Measurements from ENCODE around the gene SNPH.

The SNPH gene

DNA sequence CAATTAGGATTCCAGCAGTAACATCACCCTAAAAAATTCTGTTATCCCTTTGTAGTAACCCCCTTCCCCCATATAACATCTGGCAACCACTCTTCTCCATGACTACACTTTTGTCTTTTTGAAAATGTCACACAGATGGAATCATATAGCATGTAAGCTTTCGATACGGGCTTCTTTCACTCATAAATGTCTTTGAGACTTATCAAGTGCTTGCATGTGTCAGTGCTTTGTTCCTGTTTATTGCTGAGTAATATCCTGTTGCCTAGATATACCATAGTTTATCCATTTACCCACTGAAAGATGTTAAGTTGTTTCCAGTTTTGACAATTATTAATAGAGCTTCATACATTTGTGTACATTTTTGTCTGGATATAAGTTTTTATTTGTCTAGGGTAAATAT, 10.4 kb upstream of the SNPH start:
- Histone ChIP-seq H3K27me3 (ENCODE audit: insufficient read depth, poor library complexity, severe bottlenecking) (peaks cover 22% of the 10 kb centered on the region), H3K4me3 (replicated peaks; ENCODE audit: insufficient read depth, low read length) (no peak overlapping the region), H3K27ac (replicated peaks) (no peak overlapping the region)
- no peak for DNase-seq (ENCODE audit: low read depth in 1 of 2, low spot score in 1 of 2)
- TF ChIP-seq, protein P1, sequence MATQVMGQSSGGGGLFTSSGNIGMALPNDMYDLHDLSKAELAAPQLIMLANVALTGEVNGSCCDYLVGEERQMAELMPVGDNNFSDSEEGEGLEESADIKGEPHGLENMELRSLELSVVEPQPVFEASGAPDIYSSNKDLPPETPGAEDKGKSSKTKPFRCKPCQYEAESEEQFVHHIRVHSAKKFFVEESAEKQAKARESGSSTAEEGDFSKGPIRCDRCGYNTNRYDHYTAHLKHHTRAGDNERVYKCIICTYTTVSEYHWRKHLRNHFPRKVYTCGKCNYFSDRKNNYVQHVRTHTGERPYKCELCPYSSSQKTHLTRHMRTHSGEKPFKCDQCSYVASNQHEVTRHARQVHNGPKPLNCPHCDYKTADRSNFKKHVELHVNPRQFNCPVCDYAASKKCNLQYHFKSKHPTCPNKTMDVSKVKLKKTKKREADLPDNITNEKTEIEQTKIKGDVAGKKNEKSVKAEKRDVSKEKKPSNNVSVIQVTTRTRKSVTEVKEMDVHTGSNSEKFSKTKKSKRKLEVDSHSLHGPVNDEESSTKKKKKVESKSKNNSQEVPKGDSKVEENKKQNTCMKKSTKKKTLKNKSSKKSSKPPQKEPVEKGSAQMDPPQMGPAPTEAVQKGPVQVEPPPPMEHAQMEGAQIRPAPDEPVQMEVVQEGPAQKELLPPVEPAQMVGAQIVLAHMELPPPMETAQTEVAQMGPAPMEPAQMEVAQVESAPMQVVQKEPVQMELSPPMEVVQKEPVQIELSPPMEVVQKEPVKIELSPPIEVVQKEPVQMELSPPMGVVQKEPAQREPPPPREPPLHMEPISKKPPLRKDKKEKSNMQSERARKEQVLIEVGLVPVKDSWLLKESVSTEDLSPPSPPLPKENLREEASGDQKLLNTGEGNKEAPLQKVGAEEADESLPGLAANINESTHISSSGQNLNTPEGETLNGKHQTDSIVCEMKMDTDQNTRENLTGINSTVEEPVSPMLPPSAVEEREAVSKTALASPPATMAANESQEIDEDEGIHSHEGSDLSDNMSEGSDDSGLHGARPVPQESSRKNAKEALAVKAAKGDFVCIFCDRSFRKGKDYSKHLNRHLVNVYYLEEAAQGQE (IDR thresholded peaks at IDR 0.05; ENCODE audit: insufficient replicate concordance, low read depth): no peak
- no peak for TF ChIP-seq POLR2AphosphoS5 (IDR thresholded peaks at IDR 0.05; ENCODE audit: low read depth)
- no peak for TF ChIP-seq GABPA (IDR thresholded peaks at IDR 0.05; ENCODE audit: low read depth)
- no peak for TF ChIP-seq SPI1 (IDR thresholded peaks at IDR 0.05; ENCODE audit: borderline replicate concordance, low read depth)

DNA sequence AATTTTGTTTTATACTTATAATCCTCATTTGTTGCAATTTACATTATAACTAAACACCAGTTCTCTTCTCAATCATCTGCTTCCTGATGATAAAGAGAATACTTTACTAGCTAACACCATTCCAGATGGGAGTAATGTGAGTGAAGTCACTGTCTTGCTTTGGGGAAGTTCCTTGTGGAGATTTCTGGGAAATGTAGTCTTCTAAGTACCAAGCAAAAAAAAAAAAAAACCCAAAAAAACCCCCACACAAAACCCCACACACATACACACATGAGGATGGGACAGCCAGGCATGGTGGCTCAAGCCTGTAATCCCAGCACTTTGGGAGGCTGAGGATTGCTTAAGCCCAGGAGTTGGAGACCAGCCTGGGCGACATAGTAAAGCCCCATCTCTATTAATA, 2.2 kb upstream of the SNPH start:
- H3K27me3 ChIP-seq (ENCODE audit: insufficient read depth, poor library complexity, severe bottlenecking): peaks cover 25% of the 10 kb centered on the region
- H3K27ac ChIP-seq (replicated peaks): no peak overlapping the region
- TF ChIP-seq, protein P1 (IDR thresholded peaks at IDR 0.05; ENCODE audit: insufficient replicate concordance, low read depth): no peak
- no peak for DNase-seq (ENCODE audit: low read depth in 1 of 2, low spot score in 1 of 2)
- H3K4me3 ChIP-seq (replicated peaks; ENCODE audit: insufficient read depth, low read length): no peak overlapping the region

DNA sequence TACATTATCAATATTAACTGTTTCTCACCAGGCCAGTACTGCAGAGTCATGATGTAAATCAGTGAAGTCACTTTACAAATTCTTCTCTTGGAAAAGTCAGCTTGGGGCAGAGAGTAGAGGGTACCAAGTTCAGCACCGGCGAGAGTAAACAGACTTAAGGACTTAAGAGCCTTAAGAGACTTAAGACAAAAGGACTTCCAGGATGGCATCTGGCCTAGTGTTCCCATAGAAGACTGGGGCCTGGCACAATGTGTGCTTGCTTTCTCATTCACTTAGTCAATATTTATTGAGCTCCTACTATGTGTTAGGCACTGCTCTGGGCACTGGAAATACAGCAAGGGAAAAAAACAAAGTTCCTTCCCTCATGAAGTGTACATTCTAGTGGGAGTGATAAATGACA, 1.4 kb upstream of the SNPH start:
- Histone ChIP-seq H3K27me3 (ENCODE audit: insufficient read depth, poor library complexity, severe bottlenecking) (peaks cover 25% of the 10 kb centered on the region), H3K27ac (replicated peaks) (no peak overlapping the region), H3K4me3 (replicated peaks; ENCODE audit: insufficient read depth, low read length) (no peak overlapping the region)
- TF ChIP-seq GABPA (IDR thresholded peaks at IDR 0.05; ENCODE audit: low read depth) (no peak), SPI1 (IDR thresholded peaks at IDR 0.05; ENCODE audit: borderline replicate concordance, low read depth) (no peak), POLR2AphosphoS5 (IDR thresholded peaks at IDR 0.05; ENCODE audit: low read depth) (no peak)
- TF ChIP-seq, protein P2, sequence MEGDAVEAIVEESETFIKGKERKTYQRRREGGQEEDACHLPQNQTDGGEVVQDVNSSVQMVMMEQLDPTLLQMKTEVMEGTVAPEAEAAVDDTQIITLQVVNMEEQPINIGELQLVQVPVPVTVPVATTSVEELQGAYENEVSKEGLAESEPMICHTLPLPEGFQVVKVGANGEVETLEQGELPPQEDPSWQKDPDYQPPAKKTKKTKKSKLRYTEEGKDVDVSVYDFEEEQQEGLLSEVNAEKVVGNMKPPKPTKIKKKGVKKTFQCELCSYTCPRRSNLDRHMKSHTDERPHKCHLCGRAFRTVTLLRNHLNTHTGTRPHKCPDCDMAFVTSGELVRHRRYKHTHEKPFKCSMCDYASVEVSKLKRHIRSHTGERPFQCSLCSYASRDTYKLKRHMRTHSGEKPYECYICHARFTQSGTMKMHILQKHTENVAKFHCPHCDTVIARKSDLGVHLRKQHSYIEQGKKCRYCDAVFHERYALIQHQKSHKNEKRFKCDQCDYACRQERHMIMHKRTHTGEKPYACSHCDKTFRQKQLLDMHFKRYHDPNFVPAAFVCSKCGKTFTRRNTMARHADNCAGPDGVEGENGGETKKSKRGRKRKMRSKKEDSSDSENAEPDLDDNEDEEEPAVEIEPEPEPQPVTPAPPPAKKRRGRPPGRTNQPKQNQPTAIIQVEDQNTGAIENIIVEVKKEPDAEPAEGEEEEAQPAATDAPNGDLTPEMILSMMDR (IDR thresholded peaks at IDR 0.05; ENCODE audit: insufficient read depth, low read length): no peak
- TF ChIP-seq, protein P1 (IDR thresholded peaks at IDR 0.05; ENCODE audit: insufficient replicate concordance, low read depth): no peak
- no peak for DNase-seq (ENCODE audit: low read depth in 1 of 2, low spot score in 1 of 2)

DNA sequence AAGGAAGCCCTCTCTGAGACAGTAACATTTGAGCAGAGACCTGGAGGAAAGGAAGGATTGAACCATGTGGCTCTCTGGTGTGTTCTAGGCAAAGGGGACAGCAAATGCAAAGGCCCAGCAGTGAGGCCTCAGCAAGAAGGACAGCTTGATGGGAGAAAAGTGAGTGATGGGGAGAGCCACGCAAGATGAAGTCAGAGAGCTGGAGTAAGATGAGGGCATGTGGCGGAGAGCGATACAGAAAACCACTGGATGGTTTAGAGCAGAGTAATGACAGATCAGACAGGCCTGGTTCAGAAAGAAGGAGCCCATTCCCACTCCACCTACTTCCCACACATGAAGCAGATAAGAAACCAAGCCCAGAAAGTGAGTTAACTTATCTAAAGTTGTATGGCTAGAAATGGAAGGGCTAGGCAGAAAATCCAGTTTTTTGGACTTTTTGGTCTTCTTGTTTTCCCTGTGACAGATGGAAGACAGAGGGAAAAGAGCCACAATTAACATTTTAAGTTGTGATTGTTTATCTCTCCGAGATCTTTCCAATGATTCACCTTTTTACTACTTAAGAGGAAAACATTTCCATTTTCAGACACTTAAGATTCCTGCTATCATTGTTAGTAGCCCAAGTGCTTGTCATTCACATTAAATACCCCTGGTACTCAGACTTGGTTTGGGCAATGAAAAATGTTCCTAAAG, 723 bp upstream of the SNPH start:
- no peak for TF ChIP-seq GABPA (IDR thresholded peaks at IDR 0.05; ENCODE audit: low read depth)
- TF ChIP-seq POLR2AphosphoS5 (IDR thresholded peaks at IDR 0.05; ENCODE audit: low read depth): no peak
- TF ChIP-seq, protein P1 (IDR thresholded peaks at IDR 0.05; ENCODE audit: insufficient replicate concordance, low read depth): no peak
- DNase-seq (ENCODE audit: low read depth in 1 of 2, low spot score in 1 of 2): no peak
- peaks cover 24% of the 10 kb centered on the region for H3K27me3 ChIP-seq (ENCODE audit: insufficient read depth, poor library complexity, severe bottlenecking)
- no peak overlapping the region for H3K27ac ChIP-seq (replicated peaks)
- no peak overlapping the region for H3K4me3 ChIP-seq (replicated peaks; ENCODE audit: insufficient read depth, low read length)

Data from HL-60 (cell line).